Muscle of arm (tissue), 12 donors: ENCODE data around the gene P2RX4. TPM values are rescaled to one million over a fixed set of nuclear protein-coding genes. Genes with fewer than 3 reads are reported as not detected.
"Not testable (repeated sequence)": the region's sequence is repeated elsewhere in the genome, so short reads cannot be mapped to it uniquely, and the experiment has no call there.

ENCODE experiments used
- DNase-seq: peaks from one replicate; pipeline ENCODE4 v3.0.0-alpha.2; 2013
- polyA plus RNA-seq, 12 donors: library from polyadenylated mRNA; unstranded; fragments of 120-200 nt; gene quantifications; one replicate each; pipeline ENCODE4 v1.2.1, GENCODE V29; 2013; ENCODE audit not compliant: insufficient read length in 12 of 12

P2RX4 gene
- polyA plus RNA-seq, 12 donors: 9.7 to 25.0 (median 10.7) TPM; not detected in 1

- no peak for DNase-seq
Measured at GRCh38 chr12:121218588-121219352, 8.8 kb downstream of the P2RX4 start.

- no peak for DNase-seq
Measured at GRCh38 chr12:121219353-121219986, 9.5 kb downstream of the P2RX4 start.

- no peak for DNase-seq
Measured at GRCh38 chr12:121222847-121223246, 12.9 kb downstream of the P2RX4 start.

GRCh38 chr12:121223292-121224285, 13.7 kb downstream of the P2RX4 start:
- DNase-seq: no peak

- DNase-seq: no peak
Measured at GRCh38 chr12:121224591-121224990, 14.7 kb downstream of the P2RX4 start.

GRCh38 chr12:121226399-121226798, 16.5 kb downstream of the P2RX4 start:
- DNase-seq: no peak

- not testable (repeated sequence) for DNase-seq
Measured at GRCh38 chr12:121226871-121227270, 16.9 kb downstream of the P2RX4 start.

- no peak for DNase-seq
Measured at GRCh38 chr12:121227294-121227693, 17.4 kb downstream of the P2RX4 start.

- DNase-seq: no peak
Measured at GRCh38 chr12:121228919-121229665, 19.2 kb downstream of the P2RX4 start.

GRCh38 chr12:121229826-121230537, 20.1 kb downstream of the P2RX4 start:
- DNase-seq: peak; percentile 43

GRCh38 chr12:121230538-121230907, 20.6 kb downstream of the P2RX4 start:
- no peak for DNase-seq

GRCh38 chr12:121232163-121232562, 22.2 kb downstream of the P2RX4 start:
- no peak for DNase-seq

GRCh38 chr12:121232977-121233627, 23.2 kb downstream of the P2RX4 start:
- DNase-seq: no peak

GRCh38 chr12:121233628-121234020, 23.7 kb downstream of the P2RX4 start:
- no peak for DNase-seq

- no peak for DNase-seq
Measured at GRCh38 chr12:121236776-121237175, 26.8 kb downstream of the P2RX4 start.

- no peak for DNase-seq
Measured at GRCh38 chr12:121237415-121237814, 27.5 kb downstream of the P2RX4 start.

GRCh38 chr12:121238086-121238485, 28.2 kb downstream of the P2RX4 start:
- DNase-seq: no peak

- no peak for DNase-seq
Measured at GRCh38 chr12:121238604-121239350, 28.8 kb downstream of the P2RX4 start.

- no peak for DNase-seq
Measured at GRCh38 chr12:121239351-121240061, 29.6 kb downstream of the P2RX4 start.
